Hematopoietic multipotent progenitor cell treated with erythropoietin and hydrocortisone succinate and interleukin-3 and kit ligand, for 17 days (in vitro differentiated cells): Measurements from ENCODE around the gene NUP107.
"Not testable (repeated sequence)": the region's sequence is repeated elsewhere in the genome, so short reads cannot be mapped to it uniquely, and the experiment has no call there.

Experiments used
- DNase-seq: peaks from one replicate; pipeline ENCODE4 v3.0.0-alpha.2; 2015; ENCODE audit warnings: low spot score

NUP107 gene

DNA sequence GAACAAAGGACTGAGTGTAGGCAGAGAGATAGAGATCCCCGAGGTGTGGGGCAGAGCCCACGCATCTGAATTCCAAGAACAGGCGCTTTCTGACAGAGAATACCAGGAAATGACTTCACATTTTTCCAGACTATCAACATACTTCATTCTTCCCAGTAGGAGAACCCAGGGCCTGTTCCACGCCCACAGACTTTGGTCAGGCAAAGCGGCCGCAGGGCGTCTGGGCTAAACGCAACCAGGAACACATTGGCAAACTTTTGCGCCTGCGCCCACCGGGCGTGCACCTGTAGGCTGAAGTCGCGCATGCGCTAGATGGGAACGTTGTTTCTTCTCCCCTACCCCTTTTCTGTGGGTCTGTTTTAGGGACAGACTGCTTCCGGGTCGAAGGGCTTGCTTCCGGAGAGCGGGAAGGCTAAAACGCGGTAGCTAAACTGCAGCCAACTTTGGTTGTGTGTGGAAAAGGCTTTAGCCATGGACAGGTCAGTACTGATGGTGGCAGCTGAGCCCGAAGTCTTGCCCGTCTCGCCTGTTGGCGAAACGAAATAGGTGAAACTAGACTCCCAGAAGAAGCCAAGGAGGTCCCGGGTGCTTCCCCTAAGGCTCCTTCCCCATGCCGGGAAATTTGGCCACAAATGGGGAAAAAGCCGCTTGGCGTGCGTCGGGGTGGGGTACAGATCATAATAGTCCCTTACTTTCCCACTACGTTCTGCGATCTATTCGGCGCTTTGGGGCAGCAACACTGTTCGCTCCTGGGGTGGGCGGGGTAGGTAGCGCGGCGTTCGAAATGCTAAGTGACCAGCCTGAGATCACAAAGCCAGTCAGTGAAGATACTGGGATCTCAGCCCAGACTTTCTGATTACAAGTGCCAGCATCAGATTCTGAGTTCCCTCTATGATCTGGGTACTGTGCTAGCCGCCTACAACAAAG lies at the start of gene NUP107:
Gene NUP107, plus strand, starts transcription at position 384 of the 927 bp plus-strand sequence. Its CDS starts 88 bp downstream, at position 472.
- DNase-seq = peak; percentile 99

DNA sequence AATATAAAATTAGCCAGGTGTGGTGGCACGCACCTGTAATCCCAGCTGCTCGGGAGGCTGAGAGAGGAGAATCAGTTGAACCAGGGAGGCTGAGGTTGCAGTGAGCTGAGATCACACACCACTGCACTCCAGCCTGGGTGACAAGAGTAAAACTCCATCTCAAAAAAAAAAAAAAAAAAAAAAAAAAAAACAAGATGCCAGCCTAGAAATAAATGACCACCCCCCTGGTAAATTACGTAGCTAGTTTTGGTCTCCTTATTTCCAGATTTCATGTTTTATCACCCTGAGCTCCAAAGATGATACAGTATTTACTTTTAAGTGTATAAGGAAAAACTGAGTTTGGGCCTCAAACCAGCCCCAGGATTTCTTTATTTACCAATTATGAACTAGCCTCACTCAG lies 49.3 kb upstream of the NUP107 start:
- not testable (repeated sequence) for DNase-seq

DNA sequence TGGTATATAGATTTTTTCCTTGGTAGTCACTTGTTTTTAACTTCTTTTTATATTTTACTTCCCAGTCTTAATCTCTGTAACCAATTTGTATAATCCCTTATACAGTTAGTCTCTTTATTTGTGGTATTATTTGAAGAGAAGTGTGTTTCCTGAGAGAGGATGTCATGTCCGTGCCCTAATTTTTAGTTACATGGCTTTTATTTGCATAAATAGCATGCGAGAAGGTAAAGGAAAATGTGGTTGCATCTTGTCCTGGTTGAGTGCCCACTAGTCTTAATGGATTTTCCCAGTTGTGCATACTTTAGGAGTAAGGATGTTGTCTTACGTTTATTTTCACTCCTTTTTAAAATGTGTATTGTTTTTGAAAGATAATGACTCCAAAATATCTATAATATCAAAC lies 48.6 kb upstream of the NUP107 start:
- DNase-seq = no peak

DNA sequence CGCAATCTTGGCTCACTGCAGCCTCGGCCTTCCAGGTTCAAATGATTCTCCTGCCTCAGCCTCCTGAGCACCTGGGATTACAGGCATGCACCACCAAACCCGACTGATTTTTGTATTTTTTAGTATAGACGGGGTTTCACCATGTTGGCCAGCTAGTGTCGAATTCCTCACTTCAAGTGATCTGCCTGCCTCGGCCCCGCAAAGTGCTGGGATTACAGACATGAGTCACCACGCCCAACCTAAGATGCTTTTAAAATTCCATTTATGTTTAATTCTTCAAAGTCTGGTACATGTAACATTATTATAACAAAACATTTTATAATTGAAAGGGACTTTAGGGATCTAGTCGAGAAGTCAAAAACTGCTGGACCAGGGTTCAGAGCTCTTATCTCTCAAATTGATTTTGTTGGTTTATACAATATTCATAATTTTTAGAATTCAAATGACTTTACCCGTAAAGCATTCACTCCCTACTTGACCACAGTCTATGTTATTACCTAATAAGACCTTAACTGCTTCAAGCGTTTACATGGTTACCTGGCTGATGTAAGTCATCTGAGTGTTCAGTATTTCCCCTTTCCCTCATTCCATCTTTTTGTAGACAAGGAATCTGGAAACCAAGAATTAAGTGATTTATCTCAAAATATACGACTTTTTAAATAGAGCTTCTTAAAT lies 47.9 kb upstream of the NUP107 start:
- DNase-seq = no peak

DNA sequence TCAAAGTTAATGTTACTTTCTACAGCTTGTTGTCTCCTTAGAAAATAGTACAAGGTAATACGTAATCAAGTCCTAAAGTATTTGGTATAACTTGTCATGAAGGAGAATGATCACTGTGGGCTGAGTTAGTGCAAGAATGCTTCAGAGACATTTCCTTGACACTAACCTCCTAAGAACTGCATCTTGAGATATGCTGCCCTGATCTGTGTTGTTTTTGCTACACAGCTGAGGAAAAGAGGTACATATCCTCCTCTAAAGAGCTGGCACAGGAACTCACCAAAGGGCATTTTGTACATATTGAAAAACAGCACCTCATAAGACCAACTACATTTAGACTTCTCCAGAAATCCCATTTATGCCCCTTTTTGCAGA lies 47.4 kb upstream of the NUP107 start:
- DNase-seq = no peak

DNA sequence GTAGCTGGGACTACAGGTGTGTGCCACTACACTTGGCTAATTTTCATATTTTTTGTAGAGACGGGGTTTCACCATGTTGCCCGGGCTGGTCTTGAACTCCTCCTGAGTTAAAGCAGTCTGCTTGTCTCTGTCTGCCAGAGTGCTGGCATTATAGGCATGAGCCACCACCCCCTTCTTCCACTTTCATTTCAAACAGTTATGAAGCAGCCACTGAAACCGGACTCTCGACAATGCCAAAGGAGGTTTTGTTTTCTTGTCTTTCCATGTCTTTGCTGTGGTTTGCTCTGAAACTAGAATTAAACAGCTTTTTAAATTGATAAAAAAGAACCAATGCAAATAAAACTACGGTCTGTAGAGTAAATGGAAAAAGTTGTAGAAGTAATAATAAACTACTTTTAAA lies 45.6 kb upstream of the NUP107 start:
- DNase-seq = no peak

DNA sequence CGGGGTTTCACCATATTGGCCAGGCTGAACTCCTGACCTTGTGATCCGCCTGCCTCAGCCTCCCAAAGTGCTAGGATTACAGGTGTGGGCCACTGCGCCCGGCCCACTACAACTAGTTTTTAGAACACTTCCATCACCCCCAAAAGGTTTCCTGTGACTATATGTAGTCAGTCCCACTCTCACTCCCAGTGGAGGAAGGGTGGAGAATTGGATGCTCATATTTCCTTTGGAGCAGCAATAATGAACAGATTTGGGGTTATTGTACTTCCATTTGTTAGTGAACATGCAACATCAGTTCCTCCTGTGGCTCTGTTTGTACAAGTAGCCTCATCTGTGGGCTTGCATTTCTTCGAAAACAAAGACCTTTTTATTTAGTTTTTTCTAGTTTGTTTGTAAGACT lies 40.3 kb upstream of the NUP107 start:
- no peak for DNase-seq

DNA sequence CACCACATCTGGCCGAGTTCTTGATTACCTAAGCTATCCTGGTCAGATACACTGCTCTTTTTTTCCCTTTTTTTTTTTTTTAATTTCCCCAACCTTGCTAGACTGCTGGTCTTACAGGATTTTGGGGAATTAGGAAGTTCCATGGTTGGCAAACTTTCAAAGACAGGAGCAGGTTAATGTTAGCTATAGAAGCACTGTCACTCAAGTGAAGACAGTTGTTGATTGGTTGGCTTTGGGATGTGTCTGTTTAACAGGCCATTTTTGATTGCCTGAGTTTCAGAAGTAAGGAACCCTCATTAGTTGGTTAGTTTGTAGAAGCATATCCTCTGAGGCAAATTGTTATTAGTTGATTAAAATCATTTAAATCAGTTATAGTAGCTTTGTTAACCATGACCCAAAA lies 39.3 kb upstream of the NUP107 start:
- DNase-seq = no peak

DNA sequence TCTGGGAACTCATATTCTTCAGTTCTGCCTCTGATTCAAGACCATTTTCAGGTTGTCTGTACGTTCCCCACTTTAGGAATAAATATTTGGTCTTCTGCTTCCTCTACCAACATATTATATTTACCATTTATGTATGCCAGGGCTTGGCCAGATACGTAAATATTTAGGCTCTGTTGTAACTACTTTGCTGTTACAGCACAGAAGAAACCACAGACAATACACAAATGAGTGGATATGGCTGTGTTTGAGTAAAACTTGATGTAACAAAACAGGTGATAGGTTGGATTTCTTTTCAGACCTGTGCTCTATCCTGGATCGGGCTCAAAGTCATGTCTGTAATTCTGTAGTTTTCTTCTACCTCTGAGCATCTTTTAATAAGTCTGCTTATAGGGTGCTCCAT lies 38.6 kb upstream of the NUP107 start:
- DNase-seq = no peak

DNA sequence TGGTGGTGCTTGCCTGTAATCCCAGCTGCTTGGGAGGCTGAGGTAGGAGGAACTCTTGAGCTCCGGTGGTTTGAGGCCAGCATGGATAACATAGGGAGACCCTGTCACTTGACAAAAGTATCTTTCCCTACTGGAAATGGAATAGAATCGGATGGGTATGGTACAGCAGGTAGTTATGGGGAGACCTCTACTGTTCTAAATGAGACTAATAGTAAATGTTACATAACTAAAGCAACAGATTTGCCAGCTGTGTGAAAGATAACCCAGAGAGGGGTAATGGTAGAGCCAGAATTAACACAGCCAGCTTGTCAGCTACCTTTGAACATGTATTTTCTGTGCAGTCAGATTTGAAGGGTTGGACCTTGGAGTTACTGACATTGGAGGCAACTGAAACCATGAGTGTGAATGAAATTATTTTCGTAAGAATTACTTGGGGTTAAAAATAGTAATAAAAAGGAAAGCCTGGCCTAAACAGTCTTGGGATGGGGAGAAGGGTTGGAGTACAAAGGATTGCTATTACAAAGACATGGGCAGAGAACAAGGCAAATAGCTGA lies 21.7 kb upstream of the NUP107 start:
- no peak for DNase-seq

DNA sequence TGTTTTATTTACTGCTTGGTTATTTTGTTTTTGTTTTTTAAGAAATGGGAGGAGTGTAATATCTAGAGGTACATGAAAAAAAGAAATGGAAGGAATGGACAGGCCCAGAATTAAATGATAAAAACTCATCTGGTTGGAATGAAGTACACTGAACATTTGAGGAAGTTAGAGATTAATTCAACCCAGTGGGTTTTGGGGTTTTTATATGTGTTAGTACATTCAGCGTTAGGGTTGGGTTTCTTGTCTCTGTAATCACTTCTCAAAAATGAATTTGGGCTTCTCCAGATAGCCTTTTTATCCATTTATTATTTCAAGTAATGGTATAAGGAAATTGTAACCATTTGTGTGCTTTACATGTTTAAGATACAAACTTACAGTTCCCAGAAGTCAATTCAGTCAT lies 19.5 kb upstream of the NUP107 start:
- DNase-seq = no peak

DNA sequence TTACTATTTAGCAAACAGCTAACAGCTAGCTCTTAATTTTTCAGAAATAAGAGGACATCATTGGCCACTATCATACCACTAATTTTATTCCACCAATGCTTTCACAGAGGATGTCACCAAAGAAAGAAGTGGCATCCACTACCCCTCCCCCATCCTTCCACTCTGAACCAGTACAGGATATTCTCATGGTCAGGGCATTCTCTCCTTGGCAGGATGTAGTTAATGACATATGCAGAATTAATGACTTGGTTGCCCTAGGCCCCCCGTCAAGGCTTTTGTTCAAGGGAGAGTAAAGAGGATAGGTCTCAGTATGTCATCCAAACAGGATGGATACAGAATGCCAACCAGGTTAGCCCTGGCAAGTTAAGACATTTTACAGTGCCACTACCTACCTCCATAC lies 18.9 kb upstream of the NUP107 start:
- DNase-seq = no peak

DNA sequence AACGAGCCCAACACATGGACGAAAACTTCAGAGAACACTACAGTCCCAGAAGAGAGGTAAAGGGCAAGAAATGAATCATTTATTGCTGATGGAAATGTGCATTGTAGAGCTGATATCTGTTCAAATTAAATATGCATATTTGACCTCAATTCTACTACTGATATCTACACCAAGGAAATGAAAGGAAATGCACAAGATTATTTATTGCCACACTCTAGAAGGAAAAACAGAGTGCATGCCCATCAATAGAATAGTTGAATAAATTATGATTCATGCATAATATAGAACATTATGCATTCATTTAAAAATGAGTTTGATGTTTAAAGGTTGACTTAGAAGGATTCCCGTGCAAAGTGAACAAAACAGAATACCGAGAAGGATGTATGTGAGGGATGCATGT lies 15.6 kb upstream of the NUP107 start:
- DNase-seq = no peak

DNA sequence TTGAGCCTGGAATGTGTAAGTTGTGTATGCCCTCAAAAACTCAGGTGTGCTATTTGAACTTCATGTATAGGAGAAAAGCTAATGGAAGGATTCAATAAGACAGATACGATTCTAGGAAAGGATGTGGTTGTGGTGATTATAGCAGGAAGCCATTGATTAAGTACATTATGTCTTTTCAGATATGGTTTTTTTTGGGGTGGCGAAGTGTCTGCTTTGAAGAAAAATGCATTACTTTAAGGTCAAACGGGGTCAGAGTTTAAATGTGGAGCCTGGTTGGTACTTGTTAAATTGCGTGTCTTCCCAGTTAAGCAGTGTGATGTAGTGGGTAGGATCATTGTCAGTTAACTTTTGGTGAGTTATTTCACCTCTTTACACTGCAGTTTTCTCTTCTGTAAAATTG lies 13.0 kb upstream of the NUP107 start:
- DNase-seq = no peak

DNA sequence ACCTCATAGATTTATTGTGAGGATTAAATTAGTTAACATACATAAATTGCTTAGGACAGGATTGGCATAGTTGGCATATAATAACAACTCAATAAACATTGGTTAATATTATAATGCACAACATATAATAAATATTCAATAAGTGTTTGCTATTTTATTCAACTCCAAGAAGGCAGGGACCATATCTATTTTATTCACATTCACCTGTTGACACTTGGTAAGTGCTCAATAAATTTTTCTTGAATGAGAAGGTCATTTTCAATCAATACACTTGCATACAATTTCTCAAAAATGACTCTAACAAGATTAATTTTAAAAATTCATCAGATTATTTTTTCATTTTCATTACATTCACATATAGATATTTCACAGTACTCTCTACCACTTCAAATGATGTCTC lies 12.4 kb upstream of the NUP107 start:
- DNase-seq = no peak

DNA sequence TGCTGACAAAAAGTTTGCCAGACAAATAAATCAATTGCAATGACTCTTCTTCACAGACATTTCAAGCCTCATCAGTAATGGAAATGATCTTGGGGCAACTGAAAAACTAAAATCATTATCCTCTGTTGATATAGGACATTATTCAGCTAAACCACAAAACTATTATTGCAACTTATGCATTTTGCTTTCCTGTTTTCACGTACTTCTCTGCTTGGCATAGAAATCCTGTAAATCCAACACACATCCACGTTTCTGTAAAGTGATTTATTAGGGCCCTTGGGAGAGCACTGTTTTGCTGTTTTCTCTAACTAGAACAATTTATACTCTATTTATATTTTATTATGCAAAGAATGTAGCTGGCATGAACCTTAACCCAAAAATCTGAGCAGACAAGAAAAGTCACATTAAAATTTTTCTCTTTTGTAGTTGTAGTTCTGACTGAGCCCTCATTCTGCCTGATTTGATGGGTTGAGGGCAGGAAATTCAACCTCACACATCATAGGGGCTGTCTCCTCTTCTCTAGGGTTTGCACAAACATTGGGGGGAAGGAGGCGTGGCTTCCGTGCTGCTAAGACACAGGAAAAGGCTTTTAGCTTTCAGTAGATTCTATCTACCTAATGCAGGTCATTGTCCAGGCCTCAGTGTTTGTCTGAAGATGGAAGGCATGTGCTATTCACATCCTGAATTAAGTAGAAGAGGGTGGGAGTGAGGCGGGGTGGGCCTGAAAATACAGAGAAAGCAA lies 11.5 kb upstream of the NUP107 start:
- no peak for DNase-seq

DNA sequence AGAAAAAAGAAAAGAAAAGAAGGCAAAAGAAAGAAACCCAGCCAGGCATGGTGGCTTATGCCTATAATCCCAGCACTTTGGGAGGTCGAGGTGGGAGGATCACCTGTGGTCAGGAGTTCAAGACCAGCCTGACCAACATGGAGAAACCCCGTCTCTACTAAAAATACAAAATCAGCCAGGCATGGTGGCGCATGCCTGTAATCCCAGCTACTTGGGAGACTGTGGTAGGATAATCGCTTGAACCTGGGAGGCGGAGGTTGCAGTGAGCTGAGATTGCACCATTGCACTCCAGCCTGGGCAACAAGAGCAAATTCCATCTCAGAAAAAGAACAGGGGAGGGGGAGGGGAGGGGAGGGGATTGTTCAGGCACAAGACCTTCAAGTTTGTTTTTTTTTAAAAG lies 9.9 kb upstream of the NUP107 start:
- not testable (repeated sequence) for DNase-seq

DNA sequence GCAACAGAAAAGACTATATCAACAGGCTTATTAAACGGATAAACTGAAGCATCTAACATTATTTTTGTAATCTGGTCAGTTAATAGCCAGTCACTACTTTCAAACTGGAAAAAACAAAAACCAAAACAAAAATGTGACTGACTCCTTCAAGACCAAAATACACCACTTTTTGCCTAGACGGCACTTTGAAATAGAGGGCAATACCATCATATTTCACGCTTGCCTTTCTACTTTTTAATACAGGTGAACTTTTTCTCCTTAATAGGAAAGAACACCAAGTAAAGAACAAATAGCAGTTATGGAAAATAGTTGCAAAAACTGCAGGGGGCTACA lies 550 bp upstream of the NUP107 start:
- no peak for DNase-seq

DNA sequence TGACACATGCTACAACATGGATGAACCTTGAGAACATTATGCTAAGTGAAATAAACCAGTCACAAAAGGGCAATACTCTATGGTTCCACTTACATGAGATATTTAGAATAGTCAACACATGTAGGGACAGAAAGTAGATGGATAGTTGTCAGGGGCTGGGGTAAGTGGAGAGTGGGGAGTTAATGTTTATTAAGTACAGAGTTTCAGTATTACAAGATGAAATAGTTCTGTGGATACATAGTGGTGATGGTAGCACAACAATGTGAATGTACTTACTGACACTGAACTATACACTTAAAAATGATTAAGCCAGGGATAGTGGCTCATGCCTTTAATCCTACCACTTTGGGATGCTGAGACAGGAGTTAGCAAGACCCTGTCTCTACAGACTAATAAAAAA lies 8.7 kb downstream of the NUP107 start:
- no peak for DNase-seq

DNA sequence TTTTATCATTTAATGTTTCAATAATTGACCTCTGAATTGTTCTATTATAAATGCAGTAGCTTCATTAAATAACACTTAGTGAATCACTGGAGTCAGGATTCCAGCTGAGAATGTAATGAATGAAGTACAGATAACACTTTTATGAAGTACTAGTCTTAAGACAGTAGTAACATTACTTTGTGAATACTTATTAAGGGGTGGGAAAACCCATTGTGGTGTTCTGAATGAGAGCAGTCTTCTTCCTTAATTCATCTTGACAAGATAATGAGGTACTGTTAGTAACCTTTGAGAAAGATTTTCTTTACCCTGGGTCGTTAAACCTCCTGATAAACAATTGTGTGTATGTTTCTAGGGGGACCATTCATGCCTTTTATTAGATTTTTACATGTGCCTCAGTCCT lies 12.7 kb downstream of the NUP107 start:
- DNase-seq = no peak

DNA sequence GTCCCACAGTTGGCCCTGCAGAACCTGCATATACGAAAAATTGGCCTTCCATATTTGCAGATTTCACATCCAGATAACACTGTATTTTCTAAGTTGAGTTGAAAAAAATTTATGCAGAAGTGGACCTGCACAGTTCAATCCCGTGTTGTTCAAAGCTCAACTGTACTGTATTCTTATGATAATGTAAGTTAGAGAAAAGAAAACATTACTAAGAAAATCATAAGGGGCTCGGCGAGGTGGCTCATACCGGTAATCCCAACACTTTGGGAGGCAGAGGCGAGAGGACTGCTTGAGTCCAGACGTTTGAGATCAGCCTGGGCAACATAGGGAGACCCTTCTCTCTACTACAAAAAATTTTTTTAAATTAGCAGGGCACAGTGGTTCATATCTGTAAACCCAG lies 41.0 kb downstream of the NUP107 start:
- no peak for DNase-seq

DNA sequence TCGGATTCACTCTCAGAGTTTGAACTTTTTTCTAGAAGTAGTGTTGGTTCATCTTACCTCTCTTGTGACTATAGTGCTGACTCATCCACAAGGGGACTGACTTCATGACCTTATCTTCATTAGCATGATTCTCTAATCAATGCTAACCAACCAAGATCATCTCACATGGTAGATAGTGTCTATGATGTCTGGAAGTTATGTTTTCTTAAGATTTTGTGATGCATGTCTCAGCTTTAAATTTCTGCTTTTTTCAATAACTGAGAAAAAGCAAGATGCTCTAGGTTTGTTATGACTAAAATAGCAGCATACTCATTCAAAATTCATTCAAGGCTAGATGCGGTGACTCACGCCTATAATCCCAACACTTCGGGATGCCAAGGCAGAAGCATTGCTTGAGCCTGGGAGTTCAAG lies 46.9 kb downstream of the NUP107 start:
- DNase-seq = no peak

DNA sequence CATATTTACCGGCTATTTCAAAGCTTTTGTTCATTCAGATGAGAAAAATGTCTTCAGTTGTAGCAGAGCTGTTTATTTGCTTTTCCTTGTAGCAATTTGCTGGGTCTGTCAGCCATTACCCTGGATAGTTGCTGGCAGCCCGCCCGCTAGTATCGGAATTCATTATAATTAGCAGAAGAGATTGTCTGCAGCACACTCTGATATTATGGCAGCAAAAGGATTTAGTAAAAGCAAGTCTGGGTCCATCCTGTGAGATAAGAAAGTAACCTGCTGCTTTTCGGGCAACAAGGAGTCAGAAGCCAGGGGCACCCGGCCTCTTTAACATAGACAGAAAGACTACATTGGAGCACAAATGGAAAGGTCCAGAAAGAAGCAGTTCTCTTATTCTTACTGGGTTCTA lies 53.1 kb downstream of the NUP107 start:
- DNase-seq = no peak
